Keratinocyte (primary cell): ENCODE data around the gene PIP5K1A.

Experiments
- EZH2 ChIP-seq: IDR thresholded peaks from one replicate; pipeline ENCODE4 v1.6.1; 2012; ENCODE audit warnings: inconsistent platforms, mild to moderate bottlenecking, low read length, moderate library complexity
- TF ChIP-seq, protein P1 (sequence below), 3 experiments: IDR thresholded peaks in 1 of 3; conservative IDR thresholded peaks in 1 of 3; optimal IDR thresholded peaks in 1 of 3; 2 replicates in 2 of 3; 3 replicates in 1 of 3; pipeline versions ENCODE3 to v1.5.1; 2011; ENCODE audit warnings: low read length in 3 of 3, mild to moderate bottlenecking in 3 of 3, moderate library complexity in 2 of 3, control low read depth in 1 of 3, inconsistent platforms in 1 of 3; ENCODE audit not compliant: insufficient read depth in 2 of 3; ENCODE audit errors: extremely low read depth in 1 of 3

DNA sequence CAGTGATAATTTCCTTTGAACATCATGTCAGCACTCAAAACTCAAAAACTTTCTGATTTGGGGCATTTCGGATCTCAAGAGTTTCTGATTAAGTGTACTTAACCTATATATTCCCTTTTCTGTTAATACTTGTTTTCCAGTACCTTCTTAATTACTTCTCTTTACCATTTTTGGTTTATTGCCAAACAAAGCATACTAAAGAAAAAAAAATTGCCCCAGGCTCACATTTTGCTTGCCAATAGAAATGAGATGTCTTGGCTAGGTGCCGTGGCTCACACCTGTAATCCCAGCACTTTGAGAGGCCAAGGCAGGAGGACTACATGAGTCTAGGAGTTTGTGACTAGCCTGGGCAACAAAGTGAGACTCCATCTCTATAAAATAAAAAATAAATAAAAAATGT, 61.0 kb downstream of the PIP5K1A start:
- TF ChIP-seq, protein P1, sequence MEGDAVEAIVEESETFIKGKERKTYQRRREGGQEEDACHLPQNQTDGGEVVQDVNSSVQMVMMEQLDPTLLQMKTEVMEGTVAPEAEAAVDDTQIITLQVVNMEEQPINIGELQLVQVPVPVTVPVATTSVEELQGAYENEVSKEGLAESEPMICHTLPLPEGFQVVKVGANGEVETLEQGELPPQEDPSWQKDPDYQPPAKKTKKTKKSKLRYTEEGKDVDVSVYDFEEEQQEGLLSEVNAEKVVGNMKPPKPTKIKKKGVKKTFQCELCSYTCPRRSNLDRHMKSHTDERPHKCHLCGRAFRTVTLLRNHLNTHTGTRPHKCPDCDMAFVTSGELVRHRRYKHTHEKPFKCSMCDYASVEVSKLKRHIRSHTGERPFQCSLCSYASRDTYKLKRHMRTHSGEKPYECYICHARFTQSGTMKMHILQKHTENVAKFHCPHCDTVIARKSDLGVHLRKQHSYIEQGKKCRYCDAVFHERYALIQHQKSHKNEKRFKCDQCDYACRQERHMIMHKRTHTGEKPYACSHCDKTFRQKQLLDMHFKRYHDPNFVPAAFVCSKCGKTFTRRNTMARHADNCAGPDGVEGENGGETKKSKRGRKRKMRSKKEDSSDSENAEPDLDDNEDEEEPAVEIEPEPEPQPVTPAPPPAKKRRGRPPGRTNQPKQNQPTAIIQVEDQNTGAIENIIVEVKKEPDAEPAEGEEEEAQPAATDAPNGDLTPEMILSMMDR (optimal IDR thresholded peaks at IDR 0.05 in 1 of 3, IDR thresholded peaks at IDR 0.05 in 1 of 3, conservative IDR thresholded peaks at IDR 0.05 in 1 of 3; ENCODE audit: extremely low read depth in 1 of 3, insufficient read depth in 2 of 3, low read length in 3 of 3) = no peak
- TF ChIP-seq EZH2 = no peak
